OCI-LY7 (cell line): Measurements from ENCODE around the gene LAMA3.

Experiments used
- EZH2phosphoT487 ChIP-seq: fragments of 200-600 bp; sonication (generic); IDR thresholded peaks from 2 replicates; pipeline ENCODE4 v1.6.1; 2018; ENCODE audit warnings: low read depth, borderline replicate concordance, mild to moderate bottlenecking, mixed run types, antibody characterized with exemption, low read length, moderate library complexity, mixed read lengths
- TF ChIP-seq, protein P1 (sequence below): fragments of 200-600 bp; sonication (generic); conservative IDR thresholded peaks from 2 replicates; pipeline ENCODE4 v1.5.1; 2014; ENCODE audit warnings: mild to moderate bottlenecking, antibody characterized with exemption, low read length, moderate library complexity, mixed read lengths

DNA sequence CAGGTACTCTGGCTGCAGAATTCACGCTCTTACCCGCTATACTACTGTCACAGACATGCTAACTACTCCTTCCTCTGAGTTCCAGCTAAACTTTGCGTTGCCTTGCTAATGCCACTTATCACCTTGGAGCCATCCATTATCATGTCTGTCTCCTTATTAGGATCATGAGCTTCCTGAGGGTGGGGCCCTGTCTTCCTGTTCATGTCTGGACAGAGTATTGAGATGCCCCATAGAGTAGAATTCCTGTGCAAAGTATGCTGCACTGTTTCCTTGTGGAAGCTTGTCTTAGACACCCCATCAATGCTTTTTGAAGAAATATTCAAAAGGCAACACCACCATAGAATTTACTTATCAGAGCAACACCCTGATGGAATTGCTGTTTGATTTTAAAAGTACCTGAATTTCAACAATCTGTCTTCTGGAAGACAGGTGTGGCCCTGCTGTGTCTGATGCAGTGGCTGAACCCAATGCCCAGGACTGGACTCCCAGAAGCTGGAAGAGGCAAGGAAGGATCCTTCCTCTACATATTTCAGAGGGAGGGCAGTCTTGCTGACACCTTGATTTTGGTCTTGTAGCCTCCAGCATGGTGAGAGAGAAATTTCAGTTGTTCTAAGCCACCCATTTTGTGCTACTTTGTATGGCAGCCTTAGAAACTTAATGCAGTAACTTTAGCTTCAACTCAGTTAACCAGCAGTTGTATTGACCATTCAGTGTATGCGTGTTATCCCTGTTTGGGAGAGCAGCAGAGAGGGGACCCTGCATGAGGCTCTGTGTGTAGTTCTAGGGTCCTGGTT is 5.6 kb downstream of the LAMA3 start:
- TF ChIP-seq, protein P1, sequence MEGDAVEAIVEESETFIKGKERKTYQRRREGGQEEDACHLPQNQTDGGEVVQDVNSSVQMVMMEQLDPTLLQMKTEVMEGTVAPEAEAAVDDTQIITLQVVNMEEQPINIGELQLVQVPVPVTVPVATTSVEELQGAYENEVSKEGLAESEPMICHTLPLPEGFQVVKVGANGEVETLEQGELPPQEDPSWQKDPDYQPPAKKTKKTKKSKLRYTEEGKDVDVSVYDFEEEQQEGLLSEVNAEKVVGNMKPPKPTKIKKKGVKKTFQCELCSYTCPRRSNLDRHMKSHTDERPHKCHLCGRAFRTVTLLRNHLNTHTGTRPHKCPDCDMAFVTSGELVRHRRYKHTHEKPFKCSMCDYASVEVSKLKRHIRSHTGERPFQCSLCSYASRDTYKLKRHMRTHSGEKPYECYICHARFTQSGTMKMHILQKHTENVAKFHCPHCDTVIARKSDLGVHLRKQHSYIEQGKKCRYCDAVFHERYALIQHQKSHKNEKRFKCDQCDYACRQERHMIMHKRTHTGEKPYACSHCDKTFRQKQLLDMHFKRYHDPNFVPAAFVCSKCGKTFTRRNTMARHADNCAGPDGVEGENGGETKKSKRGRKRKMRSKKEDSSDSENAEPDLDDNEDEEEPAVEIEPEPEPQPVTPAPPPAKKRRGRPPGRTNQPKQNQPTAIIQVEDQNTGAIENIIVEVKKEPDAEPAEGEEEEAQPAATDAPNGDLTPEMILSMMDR: no peak
- no peak for TF ChIP-seq EZH2phosphoT487
